GM18873 (cell line): ENCODE results near the gene NSD2.
"Not testable (repeated sequence)": the region's sequence is repeated elsewhere in the genome, so short reads cannot be mapped to it uniquely, and the experiment has no call there.

Source experiments
- ATAC-seq: cut with Tn5 transposase; IDR thresholded peaks from one replicate; pipeline ENCODE4 v1.9.1; 2021; ENCODE audit warnings: mild to moderate bottlenecking, moderate library complexity, moderate number of reproducible peaks; ENCODE audit not compliant: unreplicated experiment, low FRiP score

The NSD2 gene

GRCh38 chr4:2031161-2031560, 160.0 kb downstream of the NSD2 start:
- ATAC-seq = not testable (repeated sequence)
